AG04450 (cell line): ENCODE data around the gene ST6GALNAC3. TPM values are rescaled to one million over a fixed set of nuclear protein-coding genes. Genes with fewer than 3 reads are reported as not detected.

Source experiments
- CTCF ChIA-PET: fragments of 300-600, 350-600 bp; formaldehyde crosslinking; extraction: SDS; loops from one replicate; lab custom pipeline; 2022; ENCODE audit warnings: antibody characterized with exemption, inconsistent platforms; lab: Charles Lee
- POLR2A ChIA-PET: fragments of 350-600 bp; formaldehyde crosslinking; extraction: SDS; loops from one replicate; lab custom pipeline; 2021; ENCODE audit warnings: antibody characterized with exemption, inconsistent platforms; lab: Yijun Ruan, JAX
- DNase-seq: peaks from one replicate; pipeline ENCODE4 v3.0.0-alpha.2; 2011; ENCODE audit warnings: low read depth, low spot score
- H3K27ac ChIP-seq: one replicate; pipeline ENCODE4 v1.5.1; 2012; ENCODE audit warnings: low read depth, low read length, control low read depth
- H3K27me3 ChIP-seq: one replicate; pipeline ENCODE4 v1.6.0; 2012; ENCODE audit warnings: low read length; ENCODE audit not compliant: control insufficient read depth, insufficient read depth
- H3K4me3 ChIP-seq: 2 replicates; pipeline ENCODE4 v1.5.1; 2011; ENCODE audit warnings: mild to moderate bottlenecking, low read depth, low read length, control low read depth
- H3K9me3 ChIP-seq: 2 replicates; pipeline ENCODE4 v1.5.1; 2012; ENCODE audit warnings: low read length; ENCODE audit not compliant: control insufficient read depth, insufficient read depth
- polyA plus RNA-seq: library from polyadenylated mRNA; depleted of rRNA; stranded (reverse); fragments of >200 nt; gene quantifications from 2 replicates; pipeline ENCODE4 v1.2.3, GENCODE V29; 2011; rRNA removed
- TF ChIP-seq, protein P1 (sequence below): IDR thresholded peaks from 2 replicates; pipeline ENCODE4 v1.5.1; 2011; ENCODE audit warnings: low read depth, low read length, control low read depth, inconsistent platforms

ST6GALNAC3 gene
- polyA plus RNA-seq, 1 experiment = 2.1 TPM

- ChIA-PET CTCF (no interaction called here), POLR2A (no interaction called here)
- Histone ChIP-seq H3K9me3 (no peaks in the 10 kb centered on the region), H3K27me3 (no peaks in the 10 kb centered on the region), H3K27ac (no peak overlapping the region), H3K4me3 (no peak overlapping the region)
- no peak for DNase-seq
- TF ChIP-seq, protein P1, sequence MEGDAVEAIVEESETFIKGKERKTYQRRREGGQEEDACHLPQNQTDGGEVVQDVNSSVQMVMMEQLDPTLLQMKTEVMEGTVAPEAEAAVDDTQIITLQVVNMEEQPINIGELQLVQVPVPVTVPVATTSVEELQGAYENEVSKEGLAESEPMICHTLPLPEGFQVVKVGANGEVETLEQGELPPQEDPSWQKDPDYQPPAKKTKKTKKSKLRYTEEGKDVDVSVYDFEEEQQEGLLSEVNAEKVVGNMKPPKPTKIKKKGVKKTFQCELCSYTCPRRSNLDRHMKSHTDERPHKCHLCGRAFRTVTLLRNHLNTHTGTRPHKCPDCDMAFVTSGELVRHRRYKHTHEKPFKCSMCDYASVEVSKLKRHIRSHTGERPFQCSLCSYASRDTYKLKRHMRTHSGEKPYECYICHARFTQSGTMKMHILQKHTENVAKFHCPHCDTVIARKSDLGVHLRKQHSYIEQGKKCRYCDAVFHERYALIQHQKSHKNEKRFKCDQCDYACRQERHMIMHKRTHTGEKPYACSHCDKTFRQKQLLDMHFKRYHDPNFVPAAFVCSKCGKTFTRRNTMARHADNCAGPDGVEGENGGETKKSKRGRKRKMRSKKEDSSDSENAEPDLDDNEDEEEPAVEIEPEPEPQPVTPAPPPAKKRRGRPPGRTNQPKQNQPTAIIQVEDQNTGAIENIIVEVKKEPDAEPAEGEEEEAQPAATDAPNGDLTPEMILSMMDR = no peak
These were observed 605.1 kb downstream of the ST6GALNAC3 start for GRCh38 chr1:76679534-76680152.

DNA sequence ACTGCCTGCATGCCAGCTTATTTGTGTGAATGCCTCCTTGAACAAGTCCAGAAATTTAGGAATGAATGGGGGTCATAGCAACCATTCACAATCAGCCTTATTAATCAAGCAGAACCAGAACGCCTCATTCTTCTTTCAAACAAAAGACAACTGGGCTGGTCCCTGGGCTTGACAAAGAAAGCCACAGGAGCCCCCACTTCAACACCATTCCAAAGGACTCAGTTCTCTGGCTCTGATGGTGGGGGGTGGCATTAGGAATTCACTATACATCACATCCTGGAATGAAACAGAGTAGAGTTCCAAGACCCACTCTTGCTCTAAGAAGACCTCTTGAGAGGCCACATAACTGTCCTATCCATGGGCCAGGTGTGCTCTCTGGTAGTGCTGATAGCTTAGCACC, 606.1 kb downstream of the ST6GALNAC3 start:
- TF ChIP-seq, protein P1 = no peak

GRCh38 chr1:76682138-76682537, 607.6 kb downstream of the ST6GALNAC3 start:
- H3K4me3 ChIP-seq = no peak overlapping the region
- ChIA-PET CTCF (no interaction called here), POLR2A (no interaction called here)
- DNase-seq = no peak
- H3K9me3 ChIP-seq = no peaks in the 10 kb centered on the region
- TF ChIP-seq, protein P1 = no peak
- no peaks in the 10 kb centered on the region for H3K27me3 ChIP-seq
- H3K27ac ChIP-seq = no peak overlapping the region

More for the DNA sequence above, 606.1 kb downstream of the ST6GALNAC3 start:
- Histone ChIP-seq H3K27me3 (no peaks in the 10 kb centered on the region), H3K9me3 (no peaks in the 10 kb centered on the region), H3K4me3 (no peak overlapping the region), H3K27ac (no peak overlapping the region)
- DNase-seq = no peak
- CTCF ChIA-PET = no interaction called here
- POLR2A ChIA-PET = no interaction called here

Other genes with a start within 250 kb of the ST6GALNAC3 start
- gene ASB17, start 142.3 kb upstream of the ST6GALNAC3 start, polyA plus RNA-seq = not detected in 2 replicates